K562 (cell line): ENCODE results near the gene APOM. TPM values are rescaled to one million over a fixed set of nuclear protein-coding genes. Genes with fewer than 3 reads are reported as not detected.
A peak's percentile ranks its signal among the peaks of the same experiment; 100 is the strongest.

Source experiments
- CREB5 ChIP-seq: fragments of 250-450 bp; sonication (Bioruptor Pico); IDR thresholded peaks from 2 replicates; pipeline ENCODE4 v1.5.0; 2020; ENCODE audit warnings: mild to moderate bottlenecking
- FOS ChIP-seq: IDR thresholded peaks from 3 replicates; pipeline ENCODE4 v1.6.1; 2011; ENCODE audit not compliant: insufficient read length; ENCODE audit errors: extremely low read depth
- KLF13 ChIP-seq: fragments of 450-650 bp; IDR thresholded peaks from 2 replicates; pipeline ENCODE4 v1.6.1; 2016; ENCODE audit warnings: missing genetic modification characterization, low read depth, mild to moderate bottlenecking, missing compliant biosample characterization, moderate library complexity, borderline replicate concordance
- NCOA1 ChIP-seq: fragments of 450-650 bp; IDR thresholded peaks from 2 replicates; pipeline ENCODE4 v1.6.1; 2016; ENCODE audit warnings: low read depth
- NFIX ChIP-seq: fragments of 250-450 bp; sonication (Bioruptor Pico); IDR thresholded peaks from 2 replicates; pipeline ENCODE4 v1.4.0; 2020; ENCODE audit warnings: low read depth, mild to moderate bottlenecking, moderate library complexity
- POLR2B ChIP-seq: fragments of 450-650 bp; IDR thresholded peaks from 2 replicates; pipeline ENCODE4 v1.6.1; 2018; ENCODE audit warnings: low read depth; ENCODE audit not compliant: partially characterized antibody
- POU5F1 ChIP-seq: fragments of 150-350 bp; IDR thresholded peaks from 2 replicates; pipeline ENCODE4 v1.6.1; 2014; ENCODE audit warnings: borderline replicate concordance, low read length, low read depth, mild to moderate bottlenecking; ENCODE audit not compliant: partially characterized antibody
- RBM34 ChIP-seq: fragments of 200-400 bp; formaldehyde crosslinking; IDR thresholded peaks from 2 replicates; pipeline ENCODE4 v1.6.1; 2018; ENCODE audit warnings: low read length, borderline replicate concordance; ENCODE audit not compliant: insufficient read depth
- RBM39 ChIP-seq: fragments of 200-400 bp; formaldehyde crosslinking; optimal IDR thresholded peaks from 2 replicates; pipeline ENCODE3; 2018; ENCODE audit warnings: low read depth, low read length
- RFX1 ChIP-seq: fragments of 450-650 bp; IDR thresholded peaks from 2 replicates; pipeline ENCODE4 v1.6.1; 2016; ENCODE audit warnings: mild to moderate bottlenecking, moderate library complexity
- SAFB ChIP-seq: fragments of 200-400 bp; formaldehyde crosslinking; IDR thresholded peaks from 2 replicates; pipeline ENCODE4 v1.6.1; 2017; ENCODE audit warnings: low read depth, low read length, borderline replicate concordance
- SAFB2 ChIP-seq: fragments of 200-400 bp; formaldehyde crosslinking; IDR thresholded peaks from 2 replicates; pipeline ENCODE4 v1.6.1; 2018; ENCODE audit warnings: borderline replicate concordance, low read length, low read depth, moderate library complexity; ENCODE audit not compliant: severe bottlenecking
- SETDB1 ChIP-seq: IDR thresholded peaks from one replicate; pipeline ENCODE4 v1.6.1; 2012; ENCODE audit warnings: low read length, control low read depth, inconsistent platforms
- SIN3A ChIP-seq, 2 experiments: fragments of 150-350 bp in 1 of 2; IDR thresholded peaks; 2 replicates each; pipeline ENCODE4 v1.6.1; 2011 to 2016; ENCODE audit warnings: borderline replicate concordance in 2 of 2, low read depth in 2 of 2, low read length in 2 of 2, mild to moderate bottlenecking in 2 of 2, moderate library complexity in 2 of 2; ENCODE audit not compliant: control insufficient read depth in 1 of 2
- SREBF1 ChIP-seq: fragments of 150-350 bp; IDR thresholded peaks from 2 replicates; pipeline ENCODE4 v1.6.1; 2014; ENCODE audit warnings: antibody characterized with exemption, low read depth, low read length, borderline replicate concordance
- ZFX ChIP-seq: sonication (generic); formaldehyde crosslinking; IDR thresholded peaks from 2 replicates; pipeline ENCODE4 v1.8.0; 2022; ENCODE audit warnings: mild to moderate bottlenecking, missing genetic modification reagents, moderate library complexity
- ZNF224 ChIP-seq: sonication (generic); formaldehyde crosslinking; IDR thresholded peaks from 2 replicates; pipeline ENCODE4 v1.8.0; 2022; ENCODE audit warnings: mild to moderate bottlenecking, missing genetic modification reagents
- ZNF274 ChIP-seq: IDR thresholded peaks from 2 replicates; pipeline ENCODE4 v1.6.1; 2011; ENCODE audit warnings: low read depth, mild to moderate bottlenecking, low read length, moderate library complexity, borderline replicate concordance
- ZNF408 ChIP-seq: fragments of 250-450 bp; sonication (Bioruptor Pico); IDR thresholded peaks from 2 replicates; pipeline ENCODE4 v1.4.0; 2020; ENCODE audit warnings: low read depth, mild to moderate bottlenecking, moderate library complexity
- ZNF655 ChIP-seq: fragments of 250-450 bp; sonication (Bioruptor Pico); IDR thresholded peaks from 2 replicates; pipeline ENCODE4 v1.5.0; 2021
- ZNF699 ChIP-seq: fragments of 250-450 bp; sonication (Bioruptor Pico); IDR thresholded peaks from 2 replicates; pipeline ENCODE4 v1.8.0; 2021; ENCODE audit warnings: mild to moderate bottlenecking, moderate library complexity; ENCODE audit not compliant: insufficient replicate concordance
- ZNF75A ChIP-seq: fragments of 450-650 bp; formaldehyde crosslinking; IDR thresholded peaks from 2 replicates; pipeline ENCODE4 v1.4.0; 2020; ENCODE audit warnings: mild to moderate bottlenecking
- polyA plus RNA-seq, 8 experiments: library from polyadenylated mRNA; depleted of rRNA in 4 of 8; stranded (reverse) in 5 of 8; unstranded in 3 of 8; fragments of >200 nt; fragmentation: Nextera tagmentation in 2 of 8; fragmentation: Illumina TruSeq in 1 of 8; extraction: Ambion mirVana in 2 of 8; extraction: Trizol in 1 of 8; gene quantifications; 2 replicates each; pipeline versions ENCODE4 v1.2.1 to v1.2.3, GENCODE V29; 2011 to 2014; ENCODE audit warnings: inconsistent platforms in 1 of 8, missing spikeins in 1 of 8
- total RNA-seq, 7 experiments: library from RNA; depleted of rRNA in 6 of 7; stranded (reverse); fragments of >200 nt in 6 of 7; fragmentation: Illumina TruSeq in 2 of 7; extraction: Trizol in 2 of 7; gene quantifications; 2 replicates each; pipeline versions ENCODE4 v1.2.1 to v1.2.3, GENCODE V29; 2011 to 2021; ENCODE audit warnings: low replicate concordance in 1 of 7
- TF ChIP-seq, protein P1 (sequence below), 2 experiments: fragments of 250-450 bp in 1 of 2; fragments of 450-650 bp in 1 of 2; sonication (Bioruptor Pico) in 1 of 2; IDR thresholded peaks; 2 replicates each; pipeline versions ENCODE4 v1.6.1 to v1.8.0; 2016 to 2021; ENCODE audit warnings: mild to moderate bottlenecking in 2 of 2, moderate library complexity in 2 of 2, missing compliant biosample characterization in 1 of 2, missing genetic modification characterization in 1 of 2

Gene APOM
- total and polyA plus RNA-seq, 9 of the 15 experiments (the other 6 are each of a cell fraction or from before 2014, with no cell fraction given), result 5.7 to 24.3 (median 10.4) TPM

- no peak for TF ChIP-seq SAFB2
- TF ChIP-seq SAFB, result no peak
- TF ChIP-seq FOS, result no peak
- TF ChIP-seq SIN3A (IDR thresholded peaks at IDR 0.05; ENCODE audit: borderline replicate concordance in 2 of 2, control insufficient read depth in 1 of 2, low read depth in 2 of 2, low read length in 2 of 2), result peak; percentile 40 to 98; a peak in 3 of 4 replicates
- no peak for TF ChIP-seq POU5F1
- TF ChIP-seq CREB5 (CRISPR knock-in tag), result no peak
- 0 out of 2 replicates have a peak, but pooled peaks have one; percentile 26 for TF ChIP-seq NFIX (CRISPR knock-in tag)
- TF ChIP-seq, protein P1, sequence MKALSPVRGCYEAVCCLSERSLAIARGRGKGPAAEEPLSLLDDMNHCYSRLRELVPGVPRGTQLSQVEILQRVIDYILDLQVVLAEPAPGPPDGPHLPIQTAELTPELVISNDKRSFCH (CRISPR knock-in tag; IDR thresholded peaks at IDR 0.05), result no peak
- TF ChIP-seq, protein P1 (tag; IDR thresholded peaks at IDR 0.05), result no peak
- peak; percentile 83; the same call in 1 of the 2 replicates for TF ChIP-seq ZNF224 (CRISPR knock-in tag)
- TF ChIP-seq RFX1, result no peak
- TF ChIP-seq NCOA1, result peak; percentile 35; the same call in 1 of the 2 replicates
- TF ChIP-seq RBM39, result no peak
- TF ChIP-seq ZFX (CRISPR knock-in tag), result no peak
- no peak for TF ChIP-seq SREBF1
- no peak for TF ChIP-seq KLF13
- TF ChIP-seq SETDB1, result no peak
- TF ChIP-seq POLR2B, result no peak
- 0 out of 2 replicates have a peak, but pooled peaks have one; percentile 49 for TF ChIP-seq ZNF408 (CRISPR knock-in tag)
- no peak for TF ChIP-seq ZNF699 (CRISPR knock-in tag)
- TF ChIP-seq ZNF274, result no peak
- no peak for TF ChIP-seq ZNF655
- TF ChIP-seq RBM34, result no peak
- TF ChIP-seq ZNF75A (CRISPR knock-in tag), result no peak
These were observed 4.1 kb downstream of the APOM start (continued) for GRCh38 chr6:31659649-31660380.
